Small intestine (tissue), 7 donors: ENCODE measurements around the gene TDG. TPM values are rescaled to one million over a fixed set of nuclear protein-coding genes. Genes with fewer than 3 reads are reported as not detected.
"Not testable (repeated sequence)": the region's sequence is repeated elsewhere in the genome, so short reads cannot be mapped to it uniquely, and the experiment has no call there.

Experiments used
- DNase-seq, 2 donors: peaks; one replicate each; pipeline versions ENCODE4 v3.0.0 to v3.0.0-alpha.2; 2013
- FAIRE-seq: peaks from 2 replicates; lab custom pipeline; 2012; peaks lifted over from hg19 to GRCh38; lab: Jason Lieb, UNC
- H3K27ac ChIP-seq, 3 donors: one replicate each; pipeline ENCODE4 v1.5.1; 2013; ENCODE audit warnings: low read length in 2 of 3, mild to moderate bottlenecking in 2 of 3, control low read depth in 1 of 3, inconsistent platforms in 1 of 3, low read depth in 1 of 3, moderate library complexity in 1 of 3
- H3K27me3 ChIP-seq, 3 donors: one replicate each; pipeline ENCODE4 v1.6.1; 2013; ENCODE audit warnings: low read length in 3 of 3, inconsistent platforms in 1 of 3; ENCODE audit not compliant: control insufficient read depth in 3 of 3, insufficient read depth in 3 of 3
- H3K36me3 ChIP-seq, 3 donors: one replicate each; pipeline ENCODE4 v1.6.1; 2013; ENCODE audit warnings: low read length in 3 of 3, inconsistent platforms in 1 of 3, low read depth in 1 of 3, mild to moderate bottlenecking in 1 of 3, moderate library complexity in 1 of 3; ENCODE audit not compliant: control insufficient read depth in 3 of 3, insufficient read depth in 2 of 3
- H3K4me1 ChIP-seq, 3 donors: one replicate each; pipeline ENCODE4 v1.6.1; 2013; ENCODE audit warnings: low read length in 2 of 3, inconsistent platforms in 1 of 3, low read depth in 1 of 3, mild to moderate bottlenecking in 1 of 3, moderate library complexity in 1 of 3; ENCODE audit not compliant: control insufficient read depth in 3 of 3, insufficient read depth in 2 of 3
- H3K4me3 ChIP-seq, 3 donors: one replicate each; pipeline ENCODE4 v1.5.1; 2013; ENCODE audit warnings: low read length in 3 of 3, control low read depth in 1 of 3, inconsistent platforms in 1 of 3, low read depth in 1 of 3, mild to moderate bottlenecking in 1 of 3, moderate library complexity in 1 of 3
- H3K9me3 ChIP-seq, 2 donors: one replicate each; pipeline ENCODE4 v1.6.1; 2013; ENCODE audit warnings: low read depth in 1 of 2, low read length in 1 of 2; ENCODE audit not compliant: control insufficient read depth in 2 of 2, insufficient read depth in 1 of 2
- WGBS, 3 donors: extraction: QIAGEN DNeasy Blood & Tissue Kit; methylation state at CpG; one replicate each; pipeline ENCODE4 v1.1.7; 2013; 5-methylcytosine and 5-hydroxymethylcytosine counted together
- polyA plus RNA-seq, 4 donors: library from polyadenylated mRNA; stranded (reverse) in 3 of 4; unstranded in 1 of 4; fragments of 200-250 nt in 3 of 4; fragments of 120-200 nt in 1 of 4; gene quantifications; one replicate each; pipeline versions ENCODE4 v1.2.1 to v1.2.3, GENCODE V29; 2013
- donor health status: healthy with polysubstance abuse.
- donor health status: control.
- donor health status: control.
- donor health status: Bipolar disorder and iron deficiency.
- donor health status: healthy.

Gene TDG
- polyA plus RNA-seq, 4 donors, result 11.3 to 37.4 (median 15.7) TPM

- Histone ChIP-seq H3K9me3 (peaks cover 0 to 3% of the 10 kb centered on the region in 2 donors), H3K27me3 (no peaks in the 10 kb centered on the region), H3K4me3 (no peak overlapping the region), H3K36me3 (no peaks in the 10 kb centered on the region), H3K27ac (no peak overlapping the region), H3K4me1 (no peaks in the 10 kb centered on the region)
- WGBS, 3 donors, result 82 to 90% (median 87%) methylated on average over 2 of the region's 2 CpGs
- FAIRE-seq (no peak), DNase-seq (no peak)
Observed at GRCh38 chr12:104010606-104011169, 45.0 kb downstream of the TDG start.

- Histone ChIP-seq H3K27me3 (no peaks in the 10 kb centered on the region), H3K4me1 (no peaks in the 10 kb centered on the region), H3K9me3 (peaks cover 0 to 3% of the 10 kb centered on the region in 2 donors), H3K36me3 (no peaks in the 10 kb centered on the region), H3K4me3 (no peak overlapping the region), H3K27ac (no peak overlapping the region)
- FAIRE-seq (no peak), DNase-seq (no peak)
- WGBS, 3 donors, result 72 to 76% (median 75%) methylated on average over 6 of the region's 6 CpGs
Observed at GRCh38 chr12:104011253-104011652, 45.6 kb downstream of the TDG start.

- H3K27ac ChIP-seq, result no peak overlapping the region
- DNase-seq (no peak), FAIRE-seq (no peak)
- H3K4me3 ChIP-seq, result no peak overlapping the region
- H3K36me3 ChIP-seq, result no peaks in the 10 kb centered on the region
- no peaks in the 10 kb centered on the region for H3K27me3 ChIP-seq
- WGBS, 3 donors, result 71 to 73% (median 72%) methylated on average over 4 of the region's 4 CpGs
- H3K4me1 ChIP-seq, result no peaks in the 10 kb centered on the region
- H3K9me3 ChIP-seq, result peaks cover 0 to 3% of the 10 kb centered on the region in 2 donors
Observed at GRCh38 chr12:104012331-104012730, 46.7 kb downstream of the TDG start.

GRCh38 chr12:104021862-104022261 is 56.2 kb downstream of the TDG start:
- FAIRE-seq, H3K4me3 ChIP-seq: not testable (repeated sequence)
- 82 to 92% (median 84%) methylated on average over 1 of the region's 1 CpG for WGBS, 3 donors

GRCh38 chr12:104022786-104023185 is 57.1 kb downstream of the TDG start:
- H3K9me3 ChIP-seq, result peaks cover 0 to 4% of the 10 kb centered on the region in 2 donors
- H3K4me1 ChIP-seq, result no peaks in the 10 kb centered on the region
- peaks cover 0 to 6% (median 2%) of the 10 kb centered on the region in 3 donors for H3K27me3 ChIP-seq
- H3K4me3 ChIP-seq, result no peak overlapping the region
- DNase-seq (no peak), FAIRE-seq (no peak)
- no peak overlapping the region for H3K27ac ChIP-seq
- H3K36me3 ChIP-seq, result no peaks in the 10 kb centered on the region
- 65 to 77% (median 72%) methylated on average over 3 of the region's 3 CpGs for WGBS, 3 donors

More at GRCh38 chr12:104021862-104022261, 56.2 kb downstream of the TDG start:
- not testable (repeated sequence) for H3K36me3 ChIP-seq, DNase-seq, H3K27ac ChIP-seq, H3K4me1 ChIP-seq, H3K9me3 ChIP-seq, H3K27me3 ChIP-seq

- H3K4me1 ChIP-seq, result no peaks in the 10 kb centered on the region
- H3K36me3 ChIP-seq, result no peaks in the 10 kb centered on the region
- H3K4me3 ChIP-seq, result no peak overlapping the region
- FAIRE-seq (no peak), DNase-seq (no peak)
- peaks cover 0 to 6% (median 2%) of the 10 kb centered on the region in 3 donors for H3K27me3 ChIP-seq
- 45 to 70% (median 65%) methylated on average over 2 of the region's 2 CpGs for WGBS, 3 donors
- peaks cover 0 to 4% of the 10 kb centered on the region in 2 donors for H3K9me3 ChIP-seq
- no peak overlapping the region for H3K27ac ChIP-seq
Observed at GRCh38 chr12:104023710-104024109, 58.0 kb downstream of the TDG start.

GRCh38 chr12:104024348-104024747 is 58.7 kb downstream of the TDG start:
- DNase-seq (no peak), FAIRE-seq (no peak)
- no peaks in the 10 kb centered on the region for H3K4me1 ChIP-seq
- no peak overlapping the region for H3K4me3 ChIP-seq
- 88 to 93% (median 91%) methylated on average over 6 of the region's 6 CpGs for WGBS, 3 donors
- H3K27me3 ChIP-seq, result peaks cover 0 to 6% (median 2%) of the 10 kb centered on the region in 3 donors
- H3K36me3 ChIP-seq, result no peaks in the 10 kb centered on the region
- no peak overlapping the region for H3K27ac ChIP-seq
- H3K9me3 ChIP-seq, result peaks cover 0 to 4% of the 10 kb centered on the region in 2 donors

GRCh38 chr12:104025771-104026170 is 60.1 kb downstream of the TDG start:
- H3K4me1 ChIP-seq, result no peaks in the 10 kb centered on the region
- H3K36me3 ChIP-seq, result no peaks in the 10 kb centered on the region
- WGBS, 3 donors, result 90 to 95% (median 92%) methylated on average over 2 of the region's 2 CpGs
- DNase-seq (no peak), FAIRE-seq (no peak)
- H3K27me3 ChIP-seq, result peaks cover 0 to 6% (median 2%) of the 10 kb centered on the region in 3 donors
- no peak overlapping the region for H3K4me3 ChIP-seq
- peaks cover 0 to 4% of the 10 kb centered on the region in 2 donors for H3K9me3 ChIP-seq
- no peak overlapping the region for H3K27ac ChIP-seq
